ENCODE data around the gene ARHGEF1. TPM values are rescaled to one million over a fixed set of nuclear protein-coding genes. Genes with fewer than 3 reads are reported as not detected.

The ARHGEF1 gene
- total and polyA plus RNA-seq, 12 donors: 7.3 to 443 (median 54.1) TPM

- no peak for DNase-seq
- Histone ChIP-seq H3K36me3 (replicated peaks in 1 of 2) (peaks cover 0 to 23% of the 10 kb centered on the region in 2 donors), H3K4me1 (replicated peaks in 1 of 2) (peaks cover 0 to 13% of the 10 kb centered on the region in 2 donors), H3K27me3 (no peaks in the 10 kb centered on the region), H3K27ac (no peak overlapping the region), H3K9me3 (replicated peaks in 1 of 3) (no peaks in the 10 kb centered on the region), H3K4me3 (no peak overlapping the region)
- TF ChIP-seq CTCF (IDR thresholded peaks at IDR 0.05) (no peak), POLR2A (IDR thresholded peaks at IDR 0.05) (no peak)
- intact Hi-C loops (cut with DNase I): loop anchor here in 1 of 2 donors (10.0 kb wide), 1 partner anchor 48 kb away; no protein-coding TSS in a partner anchor
- WGBS, 4 donors: 68 to 75% (median 72%) methylated on average over 12 to 13 of the region's 13 CpGs
Observed at GRCh38 chr19:41886761-41887710, 4.1 kb downstream of the ARHGEF1 start.

GRCh38 chr19:41887711-41888382 lies 4.9 kb downstream of the ARHGEF1 start:
- Histone ChIP-seq H3K4me3 (no peak overlapping the region), H3K27me3 (no peaks in the 10 kb centered on the region), H3K4me1 (replicated peaks in 1 of 2) (peaks cover 0 to 13% of the 10 kb centered on the region in 2 donors), H3K27ac (no peak overlapping the region), H3K36me3 (replicated peaks in 1 of 2) (peaks cover 0 to 31% of the 10 kb centered on the region in 2 donors), H3K9me3 (replicated peaks in 1 of 3) (no peaks in the 10 kb centered on the region)
- intact Hi-C loops (cut with DNase I): loop anchor here in 1 of 2 donors (10.0 kb wide), 1 partner anchor 47 kb away; no protein-coding TSS in a partner anchor
- TF ChIP-seq CTCF (IDR thresholded peaks at IDR 0.05) (no peak), POLR2A (IDR thresholded peaks at IDR 0.05) (no peak)
- 67 to 79% (median 72%) methylated on average over 13 to 17 of the region's 17 CpGs for WGBS, 4 donors
- no peak for DNase-seq

GRCh38 chr19:41888926-41889325 lies 5.9 kb downstream of the ARHGEF1 start:
- 90 to 95% (median 92%) methylated on average over 11 to 12 of the region's 12 CpGs for WGBS, 4 donors
- no peaks in the 10 kb centered on the region for H3K9me3 ChIP-seq (replicated peaks in 1 of 3)

More at GRCh38 chr19:41888926-41889325, 5.9 kb downstream of the ARHGEF1 start:
- Histone ChIP-seq H3K4me3 (no peak overlapping the region), H3K27ac (no peak overlapping the region), H3K4me1 (replicated peaks in 1 of 2) (peaks cover 0 to 7% of the 10 kb centered on the region in 2 donors), H3K27me3 (no peaks in the 10 kb centered on the region), H3K36me3 (replicated peaks in 1 of 2) (peaks cover 0 to 33% of the 10 kb centered on the region in 2 donors)
- TF ChIP-seq POLR2A (IDR thresholded peaks at IDR 0.05) (no peak), CTCF (IDR thresholded peaks at IDR 0.05) (no peak)
- DNase-seq: no peak
- intact Hi-C loops (cut with DNase I): loop anchor here in 1 of 2 donors (10.0 kb wide), 1 partner anchor 46 kb away; no protein-coding TSS in a partner anchor
